Measurements from ENCODE around the gene DYRK2. TPM values are rescaled to one million over a fixed set of nuclear protein-coding genes. Genes with fewer than 3 reads are reported as not detected.

DYRK2 gene
- total and polyA plus RNA-seq, 2 experiments from 2014 or later: 7.4 to 20.3 TPM

GRCh38 chr12:67666605-67667004, 18.1 kb downstream of the DYRK2 start:
- 0 out of 2 replicates have a peak overlapping the region, but pooled peaks have one; percentile 23 for H3K27ac ChIP-seq

GRCh38 chr12:67667276-67668073, 18.9 kb downstream of the DYRK2 start:
- H3K4me3 ChIP-seq: no peak overlapping the region
- no peaks in the 10 kb centered on the region for H4K20me1 ChIP-seq (ENCODE audit: insufficient read depth)
- peaks cover 43% of the 10 kb centered on the region for H3K79me2 ChIP-seq (ENCODE audit: insufficient read depth)
- H3K9ac ChIP-seq: no peak overlapping the region; the same call in 1 of the 2 replicates
- H2AFZ ChIP-seq: no peak overlapping the region
- H3K27me3 ChIP-seq (replicated peaks; ENCODE audit: insufficient read depth): no peaks in the 10 kb centered on the region
- H3F3A ChIP-seq (ENCODE audit: insufficient read depth): peaks cover 40% of the 10 kb centered on the region
- H3K4me2 ChIP-seq (ENCODE audit: unreplicated experiment): no peak overlapping the region
- no peaks in the 10 kb centered on the region for H3K9me3 ChIP-seq (ENCODE audit: low read depth)
- no peaks in the 10 kb centered on the region for H3K36me3 ChIP-seq (ENCODE audit: low read depth)
- 48 to 49% methylated on average over 8 of the region's 8 CpGs for WGBS, 2 experiments (ENCODE audit: low coverage in 1 of 2, low lambda C conversion rate in 2 of 2, missing lambda C conversion rate in 2 of 2)
- no peaks in the 10 kb centered on the region for H3K9me2 ChIP-seq (ENCODE audit: insufficient read depth)
- H3K4me1 ChIP-seq (ENCODE audit: insufficient read depth): peaks cover 52% of the 10 kb centered on the region
- peak overlapping the region; percentile 23; the same call in 1 of the 2 replicates for H3K27ac ChIP-seq
- peak; percentile 52 for DNase-seq
- in situ Hi-C loops (cut with MboI): no loop called here
- TF ChIP-seq EZH2phosphoT487 (IDR thresholded peaks at IDR 0.05; ENCODE audit: insufficient read depth, low read depth) (no peak), EZH2 (IDR thresholded peaks at IDR 0.05; ENCODE audit: insufficient read depth, poor library complexity, severe bottlenecking) (no peak)

More at GRCh38 chr12:67666605-67667004, 18.1 kb downstream of the DYRK2 start:
- Histone ChIP-seq H3K9ac (no peak overlapping the region), H4K20me1 (ENCODE audit: insufficient read depth) (no peaks in the 10 kb centered on the region), H3K27me3 (replicated peaks; ENCODE audit: insufficient read depth) (no peaks in the 10 kb centered on the region), H3K36me3 (ENCODE audit: low read depth) (no peaks in the 10 kb centered on the region), H3K79me2 (ENCODE audit: insufficient read depth) (peaks cover 47% of the 10 kb centered on the region), H3K4me2 (ENCODE audit: unreplicated experiment) (no peak overlapping the region), H3K9me3 (ENCODE audit: low read depth) (no peaks in the 10 kb centered on the region), H3K4me1 (ENCODE audit: insufficient read depth) (peaks cover 57% of the 10 kb centered on the region), H3K4me3 (no peak overlapping the region), H2AFZ (no peak overlapping the region), H3F3A (ENCODE audit: insufficient read depth) (peaks cover 46% of the 10 kb centered on the region), H3K9me2 (ENCODE audit: insufficient read depth) (no peaks in the 10 kb centered on the region)
- 24 to 40% methylated on average over 1 of the region's 1 CpG for WGBS, 2 experiments (ENCODE audit: low coverage in 1 of 2, low lambda C conversion rate in 2 of 2, missing lambda C conversion rate in 2 of 2)
- TF ChIP-seq EZH2 (IDR thresholded peaks at IDR 0.05; ENCODE audit: insufficient read depth, poor library complexity, severe bottlenecking) (no peak), EZH2phosphoT487 (IDR thresholded peaks at IDR 0.05; ENCODE audit: insufficient read depth, low read depth) (no peak)
- no peak for DNase-seq
- in situ Hi-C loops (cut with MboI): no loop called here

GRCh38 chr12:67669217-67669933, 20.8 kb downstream of the DYRK2 start:
- Histone ChIP-seq H3K36me3 (ENCODE audit: low read depth) (no peaks in the 10 kb centered on the region), H3K27me3 (replicated peaks; ENCODE audit: insufficient read depth) (no peaks in the 10 kb centered on the region), H4K20me1 (ENCODE audit: insufficient read depth) (no peaks in the 10 kb centered on the region), H3K4me3 (no peak overlapping the region), H3K4me1 (ENCODE audit: insufficient read depth) (peaks cover 35% of the 10 kb centered on the region), H3K27ac (no peak overlapping the region), H3K4me2 (ENCODE audit: unreplicated experiment) (no peak overlapping the region), H3K9me2 (ENCODE audit: insufficient read depth) (no peaks in the 10 kb centered on the region), H2AFZ (no peak overlapping the region), H3K9me3 (ENCODE audit: low read depth) (no peaks in the 10 kb centered on the region), H3K9ac (no peak overlapping the region), H3K79me2 (ENCODE audit: insufficient read depth) (peaks cover 28% of the 10 kb centered on the region), H3F3A (ENCODE audit: insufficient read depth) (peaks cover 27% of the 10 kb centered on the region)
- 94 to 98% methylated on average over 6 of the region's 6 CpGs for WGBS, 2 experiments (ENCODE audit: low coverage in 1 of 2, low lambda C conversion rate in 2 of 2, missing lambda C conversion rate in 2 of 2)
- TF ChIP-seq EZH2phosphoT487 (IDR thresholded peaks at IDR 0.05; ENCODE audit: insufficient read depth, low read depth) (no peak), EZH2 (IDR thresholded peaks at IDR 0.05; ENCODE audit: insufficient read depth, poor library complexity, severe bottlenecking) (no peak)
- DNase-seq: no peak
- in situ Hi-C loops (cut with MboI): no loop called here

- Histone ChIP-seq H4K20me1 (ENCODE audit: insufficient read depth) (no peaks in the 10 kb centered on the region), H3K9me2 (ENCODE audit: insufficient read depth) (no peaks in the 10 kb centered on the region), H3K9ac (no peak overlapping the region), H3F3A (ENCODE audit: insufficient read depth) (peaks cover 27% of the 10 kb centered on the region), H3K4me1 (ENCODE audit: insufficient read depth) (peaks cover 35% of the 10 kb centered on the region), H3K27ac (no peak overlapping the region), H3K4me2 (ENCODE audit: unreplicated experiment) (no peak overlapping the region), H3K79me2 (ENCODE audit: insufficient read depth) (peaks cover 20% of the 10 kb centered on the region), H3K4me3 (no peak overlapping the region), H2AFZ (no peak overlapping the region), H3K27me3 (replicated peaks; ENCODE audit: insufficient read depth) (no peaks in the 10 kb centered on the region), H3K9me3 (ENCODE audit: low read depth) (no peaks in the 10 kb centered on the region), H3K36me3 (ENCODE audit: low read depth) (no peaks in the 10 kb centered on the region)
- in situ Hi-C loops (cut with MboI): no loop called here
- WGBS, 2 experiments (ENCODE audit: low coverage in 1 of 2, low lambda C conversion rate in 2 of 2, missing lambda C conversion rate in 2 of 2): 58 to 70% methylated on average over 4 of the region's 4 CpGs
- no peak for DNase-seq
- TF ChIP-seq EZH2phosphoT487 (IDR thresholded peaks at IDR 0.05; ENCODE audit: insufficient read depth, low read depth) (no peak), EZH2 (IDR thresholded peaks at IDR 0.05; ENCODE audit: insufficient read depth, poor library complexity, severe bottlenecking) (no peak)
Measured at GRCh38 chr12:67669934-67670631, 21.5 kb downstream of the DYRK2 start.

Measured in GM23248 (cell line).